Measurements from ENCODE around the gene MEF2C. TPM values are rescaled to one million over a fixed set of nuclear protein-coding genes. Genes with fewer than 3 reads are reported as not detected.

MEF2C gene
- total RNA-seq, 2 experiments from 2014 or later: 0.60 to 0.87 TPM

- no peak for ATAC-seq (ENCODE audit: poor library complexity)
- CTCF ChIA-PET: no interaction called here
- H3K27me3 Mint-ChIP-seq: peaks cover 97% of the 10 kb centered on the region
- no peak for TF ChIP-seq CTCF (IDR thresholded peaks at IDR 0.05)
- H3K9me3 Mint-ChIP-seq: peaks cover 2% of the 10 kb centered on the region
- Histone ChIP-seq H3K9me3 (ENCODE audit: control insufficient read depth in 1 of 2, insufficient read depth in 1 of 2, low read length in 2 of 2) (peaks cover 10 to 41% of the 10 kb centered on the region in 2 experiments), H3K4me1 (ENCODE audit: insufficient read depth, low read length) (peaks cover 40% of the 10 kb centered on the region), H3K4me3 (ENCODE audit: low read length) (no peak overlapping the region), H3K27me3 (ENCODE audit: control insufficient read depth in 1 of 2, insufficient read depth in 2 of 2, low read length in 2 of 2) (peaks cover 76 to 99% of the 10 kb centered on the region in 2 experiments), H3K27ac (ENCODE audit: low read depth in 1 of 2, low read length in 2 of 2) (no peak overlapping the region), H3K36me3 (ENCODE audit: insufficient read depth, low read length) (no peaks in the 10 kb centered on the region)
- POLR2A ChIA-PET: no interaction called here
- DNase-seq: no peak
- intact Hi-C loops (cut with DNase I, micrococcal nuclease): no loop called here
- H3K4me3 Mint-ChIP-seq: no peak overlapping the region
- peaks cover 41% of the 10 kb centered on the region for H3K4me1 Mint-ChIP-seq (ENCODE audit: low read depth)
- no peak overlapping the region for H3K27ac Mint-ChIP-seq
- H3K36me3 Mint-ChIP-seq (ENCODE audit: low read depth): no peaks in the 10 kb centered on the region
These were observed 211.9 kb downstream of the MEF2C start for GRCh38 chr5:88671106-88671504.

- Mint-ChIP-seq H3K36me3 (ENCODE audit: low read depth) (no peaks in the 10 kb centered on the region), H3K27me3 (peaks cover 97% of the 10 kb centered on the region), H3K9me3 (peaks cover 2% of the 10 kb centered on the region), H3K4me3 (no peak overlapping the region), H3K4me1 (ENCODE audit: low read depth) (peaks cover 42% of the 10 kb centered on the region), H3K27ac (no peak overlapping the region)
- ChIA-PET POLR2A (no interaction called here), CTCF (no interaction called here)
- Histone ChIP-seq H3K27ac (ENCODE audit: low read depth in 1 of 2, low read length in 2 of 2) (no peak overlapping the region), H3K4me1 (ENCODE audit: insufficient read depth, low read length) (peaks cover 40% of the 10 kb centered on the region), H3K36me3 (ENCODE audit: insufficient read depth, low read length) (no peaks in the 10 kb centered on the region), H3K9me3 (ENCODE audit: control insufficient read depth in 1 of 2, insufficient read depth in 1 of 2, low read length in 2 of 2) (peaks cover 10 to 39% of the 10 kb centered on the region in 2 experiments), H3K27me3 (ENCODE audit: control insufficient read depth in 1 of 2, insufficient read depth in 2 of 2, low read length in 2 of 2) (peaks cover 76 to 100% of the 10 kb centered on the region in 2 experiments), H3K4me3 (ENCODE audit: low read length) (no peak overlapping the region)
- TF ChIP-seq CTCF (IDR thresholded peaks at IDR 0.05): no peak
- DNase-seq (no peak), ATAC-seq (ENCODE audit: poor library complexity) (no peak)
- intact Hi-C loops (cut with DNase I, micrococcal nuclease): no loop called here
These were observed 212.5 kb downstream of the MEF2C start for GRCh38 chr5:88670461-88670860.

GRCh38 chr5:88669371-88670050 lies 213.5 kb downstream of the MEF2C start:
- DNase-seq: no peak
- H3K27ac Mint-ChIP-seq: no peak overlapping the region
- H3K27me3 ChIP-seq (ENCODE audit: control insufficient read depth in 1 of 2, insufficient read depth in 2 of 2, low read length in 2 of 2): peaks cover 69 to 100% of the 10 kb centered on the region in 2 experiments
- no peak overlapping the region for H3K4me3 ChIP-seq (ENCODE audit: low read length)
- no peaks in the 10 kb centered on the region for H3K36me3 ChIP-seq (ENCODE audit: insufficient read depth, low read length)
- no peak overlapping the region for H3K4me3 Mint-ChIP-seq
- peaks cover 36% of the 10 kb centered on the region for H3K4me1 Mint-ChIP-seq (ENCODE audit: low read depth)
- H3K9me3 ChIP-seq (ENCODE audit: control insufficient read depth in 1 of 2, insufficient read depth in 1 of 2, low read length in 2 of 2): peaks cover 10 to 30% of the 10 kb centered on the region in 2 experiments
- intact Hi-C loops (cut with DNase I, micrococcal nuclease): no loop called here
- peaks cover 30% of the 10 kb centered on the region for H3K4me1 ChIP-seq (ENCODE audit: insufficient read depth, low read length)
- peaks cover 2% of the 10 kb centered on the region for H3K9me3 Mint-ChIP-seq
- no peaks in the 10 kb centered on the region for H3K36me3 Mint-ChIP-seq (ENCODE audit: low read depth)
- ChIA-PET POLR2A (no interaction called here), CTCF (no interaction called here)
- peaks cover 97% of the 10 kb centered on the region for H3K27me3 Mint-ChIP-seq
- H3K27ac ChIP-seq (ENCODE audit: low read depth in 1 of 2, low read length in 2 of 2): no peak overlapping the region
- TF ChIP-seq CTCF (IDR thresholded peaks at IDR 0.05): no peak
- ATAC-seq (ENCODE audit: poor library complexity): no peak
